ENCODE results near the gene MAP1LC3B2.
"Not testable (repeated sequence)": the region's sequence is repeated elsewhere in the genome, so short reads cannot be mapped to it uniquely, and the experiment has no call there.

Gene MAP1LC3B2

DNA sequence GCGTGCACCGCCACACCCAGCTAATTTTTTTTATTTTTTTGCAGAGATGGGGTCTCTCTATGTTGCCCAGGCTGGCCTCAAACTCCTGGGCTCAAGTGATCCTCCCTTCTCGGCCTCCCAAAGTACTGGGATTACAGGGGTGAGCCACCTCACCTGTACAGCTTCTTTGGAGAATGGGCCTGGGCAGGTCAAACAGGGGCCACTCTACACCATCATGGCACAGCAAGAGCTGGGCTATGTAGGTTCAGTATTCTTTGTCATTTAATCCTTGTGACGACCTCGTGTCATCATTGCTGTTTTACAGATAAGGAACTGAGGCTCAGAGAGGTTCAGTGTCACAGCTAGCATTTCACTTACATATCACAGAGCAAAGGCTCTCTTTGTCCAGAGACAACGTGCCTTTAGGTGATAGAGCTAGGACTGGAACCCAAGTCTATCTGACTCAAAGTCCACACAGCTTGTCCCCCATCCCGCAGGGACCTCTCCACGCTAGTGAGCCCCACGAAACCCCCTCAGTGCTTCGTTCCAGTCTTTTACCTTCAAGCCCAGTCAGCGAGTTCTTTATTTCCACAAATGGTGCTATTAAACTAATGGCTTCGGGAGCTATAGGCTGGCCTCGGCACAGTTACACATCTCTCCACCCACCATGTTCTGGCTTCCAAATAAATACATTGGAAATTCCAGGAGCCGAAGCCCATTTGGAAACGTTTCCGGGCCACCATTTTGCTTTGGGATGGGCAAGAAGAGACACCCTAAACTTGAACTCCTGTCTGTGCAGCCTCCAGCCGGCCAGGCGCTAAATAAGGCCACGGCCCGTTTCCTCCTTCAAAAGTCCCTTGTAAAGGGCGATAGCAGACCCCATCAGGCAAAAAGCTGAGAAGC is 660 bp upstream of the MAP1LC3B2 start:
- DNase-seq (ENCODE audit: low read depth, low spot score) = no peak

DNA sequence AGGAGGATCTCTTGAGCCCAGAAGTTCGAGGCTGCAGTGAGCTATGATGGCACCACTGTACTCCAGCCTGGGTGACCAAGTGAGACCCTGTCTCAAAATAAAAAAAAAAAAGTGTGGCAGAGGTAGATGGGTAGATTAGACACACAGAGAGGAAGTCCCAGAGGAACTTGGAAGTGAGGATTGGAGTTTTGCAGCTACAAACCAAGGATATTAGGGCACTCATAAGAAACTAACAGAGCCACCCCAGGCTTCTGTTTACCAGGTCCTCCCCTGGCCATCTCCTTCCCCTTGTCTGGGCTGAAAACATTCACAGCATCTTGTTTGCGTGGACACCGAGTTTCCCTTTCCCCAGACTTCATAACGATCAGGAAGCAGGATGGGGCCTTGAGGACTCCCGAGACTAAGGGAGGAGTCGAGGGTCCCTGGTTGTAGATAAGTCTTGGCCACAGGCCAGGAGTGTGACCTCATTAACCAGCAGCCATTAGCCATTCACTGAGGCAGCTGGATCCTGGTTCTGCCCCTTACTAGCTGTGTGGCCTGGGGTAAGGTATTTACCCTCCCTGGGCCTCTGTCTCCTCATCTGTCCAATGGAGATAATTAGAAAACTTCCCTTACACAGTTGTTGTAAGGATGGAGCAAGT is 2.1 kb downstream of the MAP1LC3B2 start:
- DNase-seq (ENCODE audit: low read depth, low spot score) = no peak

DNA sequence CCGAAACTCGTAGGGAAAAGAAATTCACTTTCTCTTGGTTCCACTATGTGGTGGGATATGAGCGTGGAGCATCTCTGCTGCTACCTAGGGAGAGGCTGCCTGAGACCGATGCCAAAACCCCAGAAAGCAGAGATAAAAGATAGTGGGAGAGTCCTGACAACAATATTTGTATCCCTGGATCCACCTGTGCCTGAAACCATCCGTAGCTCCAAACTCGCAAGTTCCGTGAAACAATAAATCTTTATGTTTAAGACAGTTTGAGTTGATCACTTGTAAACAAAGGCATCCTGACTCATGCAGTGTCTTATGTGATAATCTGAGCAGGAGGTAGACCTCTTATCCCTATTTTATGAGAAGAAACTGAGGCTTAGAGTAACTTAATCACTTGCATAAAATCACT is 2.9 kb downstream of the MAP1LC3B2 start:
- DNase-seq (ENCODE audit: low read depth, low spot score) = no peak

DNA sequence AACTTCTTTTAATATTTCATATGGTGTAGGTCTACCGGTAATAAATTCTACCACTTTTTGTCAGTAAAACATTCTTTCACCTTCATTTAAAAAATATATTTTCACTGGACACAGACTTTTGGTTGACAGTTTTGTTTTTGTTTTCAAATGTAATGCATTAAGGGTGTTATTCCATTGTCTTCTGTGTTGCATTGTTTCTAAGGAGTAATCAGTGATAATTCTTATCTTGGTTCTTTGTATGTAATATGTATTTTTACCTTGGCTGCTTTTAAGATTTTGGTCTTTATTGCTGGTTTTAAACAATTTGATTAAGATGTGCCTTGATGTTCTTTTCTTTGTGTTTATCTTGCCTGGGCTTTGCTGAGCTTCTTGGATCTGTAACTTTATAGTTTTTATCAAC is 4.1 kb downstream of the MAP1LC3B2 start:
- no peak for DNase-seq (ENCODE audit: low read depth, low spot score)

DNA sequence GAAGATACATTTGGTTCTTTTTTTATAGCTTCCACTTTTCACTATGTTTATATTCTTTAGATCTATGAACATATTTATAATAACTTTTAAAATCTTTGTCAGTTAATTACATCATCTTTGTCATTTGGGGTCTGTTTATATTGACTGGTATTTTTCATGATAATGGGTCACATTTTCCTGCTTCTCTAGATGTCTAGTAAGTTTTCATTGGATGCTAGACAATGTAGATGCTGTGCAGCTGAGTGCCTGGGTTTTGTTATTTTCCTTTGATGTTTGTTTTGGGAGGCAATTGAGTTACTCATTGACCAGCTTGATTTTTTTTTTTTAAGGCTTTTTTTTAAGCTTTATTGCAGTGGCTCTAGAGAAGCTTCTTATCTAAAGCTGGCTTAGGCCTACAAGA is 4.9 kb downstream of the MAP1LC3B2 start:
- DNase-seq (ENCODE audit: low read depth, low spot score) = no peak

DNA sequence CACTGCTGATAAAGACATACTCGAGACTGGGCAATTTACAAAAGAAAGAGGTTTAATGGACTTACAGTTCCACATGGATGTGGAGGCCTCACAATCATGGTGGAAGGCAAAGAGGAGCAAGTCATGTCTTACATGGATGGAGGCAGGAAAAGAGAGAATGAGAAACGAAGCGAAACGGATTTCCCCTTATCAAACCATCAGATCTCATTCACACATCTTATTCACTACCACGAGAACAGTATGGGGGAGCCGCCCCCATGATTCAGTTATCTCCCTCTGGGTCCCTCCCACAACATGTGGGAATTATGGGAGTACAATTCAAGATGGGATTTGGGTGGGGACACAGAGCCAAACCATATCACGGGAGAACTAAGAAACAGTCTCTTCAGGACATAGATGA is 6.0 kb downstream of the MAP1LC3B2 start:
- not testable (repeated sequence) for DNase-seq (ENCODE audit: low read depth, low spot score)

DNA sequence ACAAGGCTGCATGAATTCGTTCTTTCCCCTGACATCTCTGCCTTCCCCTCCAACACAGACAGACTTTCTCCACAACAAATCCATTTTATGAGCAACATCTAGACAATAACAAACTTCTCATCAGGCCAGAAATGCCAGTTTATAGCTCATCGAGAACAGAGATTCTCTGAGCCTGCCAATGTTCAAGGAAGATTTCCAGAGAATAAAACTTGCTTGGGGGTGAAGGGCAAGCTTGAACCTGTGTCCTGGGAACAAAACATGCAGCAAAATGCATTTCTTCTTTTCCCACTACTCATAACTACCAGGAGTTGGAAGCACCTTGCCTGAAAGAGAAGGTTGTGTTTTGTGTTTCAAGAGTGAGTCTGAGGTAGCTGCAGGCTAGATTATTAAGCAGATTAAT is 6.8 kb downstream of the MAP1LC3B2 start:
- no peak for DNase-seq (ENCODE audit: low read depth, low spot score)

DNA sequence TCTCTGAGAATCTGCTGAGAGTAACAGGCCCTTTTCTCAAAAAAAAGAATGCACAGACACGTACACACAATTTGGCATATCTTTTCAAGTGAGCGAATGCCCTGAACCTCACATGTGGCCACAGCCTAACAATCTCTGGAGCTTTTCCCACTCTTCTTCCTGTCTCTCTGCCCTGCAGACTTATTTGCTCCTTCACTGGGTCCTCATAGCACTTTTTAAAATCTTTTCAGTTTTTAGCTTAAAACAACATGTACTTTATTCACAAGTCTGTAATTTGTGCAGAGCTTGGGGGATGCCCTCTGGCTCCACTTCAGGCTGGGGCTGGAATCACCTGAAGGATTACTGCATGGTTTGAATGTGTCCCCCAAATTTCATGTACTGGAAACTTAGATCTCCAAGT is 9.0 kb downstream of the MAP1LC3B2 start:
- no peak for DNase-seq (ENCODE audit: low read depth, low spot score)

DNA sequence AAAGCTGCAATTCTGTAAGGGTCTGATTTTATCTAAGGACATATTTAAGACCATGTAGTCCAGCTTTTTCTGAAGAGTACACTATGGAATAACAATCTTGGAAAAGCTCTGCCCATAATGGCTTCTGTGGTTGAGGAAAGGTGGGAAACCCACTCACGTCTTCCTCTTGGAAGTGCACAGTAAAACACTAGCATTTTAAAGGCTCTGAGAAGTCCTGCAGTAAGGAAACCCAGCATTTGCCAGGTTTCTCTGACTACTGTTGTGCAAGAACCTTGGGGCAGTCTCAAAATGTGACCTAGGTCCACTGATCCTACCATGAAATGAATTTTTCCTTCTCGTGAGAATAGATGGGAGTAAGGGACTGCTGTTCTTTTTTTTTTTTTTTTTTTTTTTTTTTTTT is 11.9 kb downstream of the MAP1LC3B2 start:
- no peak for DNase-seq (ENCODE audit: low read depth, low spot score)

DNA sequence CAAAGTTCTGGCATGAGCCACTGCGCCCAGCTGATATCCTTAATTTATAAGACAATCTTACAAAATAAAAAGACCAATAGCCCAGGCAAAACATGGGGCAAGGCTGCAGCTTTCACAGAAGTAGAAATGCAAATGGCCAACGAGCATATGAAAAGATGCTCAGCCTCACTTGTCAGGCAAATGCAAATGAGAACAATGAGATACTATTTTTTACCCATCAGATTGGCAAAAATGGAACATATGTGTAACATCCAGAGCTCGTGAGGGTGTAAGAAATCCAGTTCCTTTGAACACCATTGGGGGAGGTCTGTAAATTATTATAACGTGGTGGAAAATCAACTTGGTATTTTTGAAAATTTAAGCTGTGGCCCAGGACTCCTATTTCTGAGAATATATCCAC is 14.6 kb downstream of the MAP1LC3B2 start:
- DNase-seq (ENCODE audit: low read depth, low spot score) = no peak

DNA sequence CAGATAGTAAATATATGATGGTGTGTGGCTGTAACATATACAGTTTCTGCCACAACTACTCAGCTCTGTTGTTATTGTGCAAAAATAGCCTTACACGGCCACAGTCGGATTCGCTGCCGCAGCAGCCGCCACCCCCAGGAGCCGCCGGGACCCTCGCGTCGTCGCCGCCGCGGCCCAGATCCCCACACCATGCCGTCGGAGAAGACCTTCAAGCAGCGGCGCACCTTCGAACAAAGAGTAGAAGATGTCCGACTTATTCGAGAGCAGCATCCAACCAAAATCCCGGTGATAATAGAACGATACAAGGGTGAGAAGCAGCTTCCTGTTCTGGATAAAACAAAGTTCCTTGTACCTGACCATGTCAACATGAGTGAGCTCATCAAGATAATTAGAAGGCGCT is 16.6 kb downstream of the MAP1LC3B2 start:
- DNase-seq (ENCODE audit: low read depth, low spot score) = not testable (repeated sequence)

DNA sequence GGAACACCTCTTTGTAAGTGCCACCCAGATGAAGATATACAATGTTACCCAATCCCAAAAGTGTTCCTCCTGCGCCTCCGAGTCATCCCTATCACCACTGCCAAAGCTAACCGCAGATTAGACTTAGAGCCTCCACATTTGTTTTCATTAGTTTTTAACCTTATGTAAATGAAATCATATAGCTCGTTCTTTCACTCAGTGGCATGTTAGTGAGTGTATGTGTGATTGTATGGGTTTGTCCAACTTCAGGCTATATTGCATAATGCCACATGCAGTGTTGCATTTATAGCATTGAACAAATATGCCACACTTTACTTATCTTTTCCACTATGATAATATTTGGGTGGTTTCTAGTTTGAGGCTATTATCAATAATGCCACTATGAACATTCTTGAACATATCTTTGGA is 18.0 kb downstream of the MAP1LC3B2 start:
- DNase-seq (ENCODE audit: low read depth, low spot score) = no peak

DNA sequence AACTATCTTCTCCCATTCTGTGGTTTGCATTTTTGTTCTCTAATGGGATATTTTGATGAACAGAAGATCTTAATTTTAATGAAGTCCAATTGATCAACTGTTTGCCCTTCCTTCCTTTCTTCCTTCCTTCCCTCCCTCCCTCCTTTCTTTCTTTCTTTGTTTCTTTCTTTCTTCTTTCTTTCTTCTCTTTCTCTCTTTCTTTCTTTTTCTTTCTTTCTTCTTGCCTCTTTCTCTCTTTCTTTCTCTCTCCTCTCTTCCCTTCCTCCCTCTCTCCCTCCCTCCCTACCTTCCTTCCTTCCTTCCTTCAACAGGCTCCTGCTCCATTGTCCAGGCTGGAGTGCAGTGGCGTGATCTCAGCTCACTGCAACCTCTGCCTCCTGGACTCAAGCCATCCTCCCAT is 18.9 kb downstream of the MAP1LC3B2 start:
- no peak for DNase-seq (ENCODE audit: low read depth, low spot score)

DNA sequence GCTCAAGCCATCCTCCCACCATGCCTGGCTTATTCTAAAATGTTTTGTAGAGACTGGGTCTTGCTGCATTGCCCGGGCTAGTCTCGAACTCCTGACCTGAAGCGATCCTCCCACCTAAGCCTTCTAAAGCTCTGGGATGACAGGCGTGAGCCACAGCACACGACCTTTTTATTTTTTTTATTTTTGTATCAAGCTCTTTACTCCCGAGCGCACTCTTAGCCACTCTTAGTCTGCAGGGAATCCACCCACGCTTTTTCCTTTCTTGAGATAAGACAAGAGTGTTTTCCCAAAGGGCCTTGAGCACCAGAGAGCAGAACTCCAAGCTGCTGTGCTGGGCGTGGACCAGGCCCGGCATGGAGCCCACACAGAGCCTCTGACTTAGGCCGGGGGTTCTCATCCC is 23.4 kb downstream of the MAP1LC3B2 start:
- DNase-seq (ENCODE audit: low read depth, low spot score) = no peak

DNA sequence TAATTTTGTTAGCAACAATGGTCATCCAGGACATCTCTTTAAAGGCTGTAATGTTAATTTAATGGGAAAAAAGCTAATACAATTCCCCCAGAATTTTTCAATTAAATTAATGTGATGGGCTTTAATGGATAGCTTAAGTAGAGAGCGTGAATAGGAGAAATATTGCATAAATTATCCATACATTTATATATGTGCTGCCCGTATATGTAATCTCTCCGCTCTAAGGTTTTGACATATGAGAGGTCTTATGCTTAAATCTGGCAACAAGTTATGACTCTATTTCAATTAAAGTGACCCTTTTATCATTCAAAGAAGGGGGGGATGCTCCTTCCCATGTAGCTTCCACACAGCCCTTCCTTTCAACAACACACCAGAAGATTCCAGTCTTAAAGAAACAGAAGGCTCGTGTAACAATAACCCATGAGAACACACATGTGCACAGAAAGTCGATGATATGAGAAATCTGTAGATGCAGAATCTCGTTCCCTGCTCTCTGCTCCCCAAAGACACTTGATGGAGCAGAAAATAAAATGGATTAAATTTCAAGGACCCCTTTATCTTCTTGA is 24.0 kb downstream of the MAP1LC3B2 start:
- no peak for DNase-seq (ENCODE audit: low read depth, low spot score)

DNA sequence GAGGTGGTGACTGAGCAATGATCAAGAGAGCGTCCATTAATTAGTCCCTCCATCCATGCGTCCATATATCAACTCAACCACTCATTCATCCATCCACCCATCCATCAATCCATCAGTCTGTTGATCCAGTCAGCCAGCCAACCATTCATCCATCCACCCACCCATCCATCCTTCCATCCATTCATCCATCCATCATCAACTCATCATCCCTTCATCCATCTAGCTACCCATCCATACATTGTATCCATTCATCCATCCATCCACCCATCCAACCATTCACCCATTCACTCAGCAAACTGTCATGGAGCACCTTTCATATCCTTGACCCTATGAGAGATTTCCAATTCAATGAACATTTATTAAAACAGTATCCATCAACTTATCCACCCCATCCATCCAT is 28.1 kb downstream of the MAP1LC3B2 start:
- no peak for DNase-seq (ENCODE audit: low read depth, low spot score)

DNA sequence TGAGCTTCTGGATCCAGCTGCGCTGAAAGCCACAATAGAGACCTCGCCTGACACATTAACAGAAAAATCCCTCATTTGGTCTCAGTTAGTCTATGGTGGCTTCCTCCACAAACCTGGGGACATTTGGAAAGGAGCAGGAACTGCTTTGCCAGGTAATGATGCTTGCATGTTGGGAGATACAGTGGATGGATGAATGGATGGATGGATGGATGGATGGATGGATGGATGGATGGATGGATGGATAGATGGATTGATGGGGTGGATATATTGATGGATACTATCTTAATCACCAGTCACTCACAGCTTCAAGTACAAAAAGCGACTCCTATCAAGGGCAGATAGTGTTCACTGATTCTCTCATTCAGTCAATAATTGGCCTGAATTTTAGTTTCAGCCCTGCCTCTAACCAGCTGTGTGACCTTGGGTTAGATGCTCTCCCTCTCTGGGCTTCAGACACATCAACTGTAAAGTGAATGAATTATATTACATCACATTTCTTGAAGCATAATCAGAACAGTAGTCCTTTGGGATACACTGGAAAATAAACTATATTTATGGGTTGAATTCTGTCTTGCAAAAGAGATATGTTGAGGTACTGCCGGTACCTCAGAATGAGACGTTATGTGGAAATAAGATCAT is 29.3 kb downstream of the MAP1LC3B2 start:
- DNase-seq (ENCODE audit: low read depth, low spot score) = no peak

DNA sequence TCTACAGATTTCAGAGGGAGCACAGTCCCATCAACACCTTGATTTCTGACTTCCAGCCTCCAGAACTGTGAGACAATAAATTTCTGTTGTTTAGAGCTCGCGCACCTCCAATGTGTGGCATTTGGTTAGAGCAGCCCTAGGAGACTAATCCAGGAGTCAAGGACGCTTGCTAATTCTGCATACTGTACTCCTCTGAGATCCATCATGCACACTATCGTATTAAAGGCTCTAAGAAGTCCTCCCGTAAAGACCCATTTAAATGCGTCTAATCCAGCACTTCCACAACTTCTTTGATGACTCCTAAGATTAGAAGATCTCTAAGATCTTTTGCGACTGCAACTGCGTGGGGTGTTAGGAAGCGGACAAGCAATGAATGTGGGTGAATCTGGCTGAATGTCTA is 30.4 kb downstream of the MAP1LC3B2 start:
- no peak for DNase-seq (ENCODE audit: low read depth, low spot score)

DNA sequence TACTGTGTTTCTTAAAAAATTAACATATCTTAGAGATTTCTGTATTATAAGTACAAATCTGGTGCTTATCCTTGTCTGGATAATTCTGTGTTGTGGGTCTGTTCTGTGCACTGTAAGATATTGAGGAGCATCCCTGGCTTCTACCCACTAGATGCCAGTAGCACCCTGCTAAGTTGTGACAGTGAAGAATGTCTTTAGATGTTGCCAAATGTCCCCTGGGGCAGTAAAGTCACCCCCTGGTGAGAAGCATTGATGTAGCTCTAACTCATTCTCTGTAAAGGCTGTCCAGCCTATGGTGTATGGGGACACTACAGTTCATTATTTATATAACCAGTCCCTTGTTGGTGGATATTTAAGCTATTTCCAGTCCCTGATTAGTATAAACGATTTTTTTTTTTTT is 31.4 kb downstream of the MAP1LC3B2 start:
- DNase-seq (ENCODE audit: low read depth, low spot score) = no peak

DNA sequence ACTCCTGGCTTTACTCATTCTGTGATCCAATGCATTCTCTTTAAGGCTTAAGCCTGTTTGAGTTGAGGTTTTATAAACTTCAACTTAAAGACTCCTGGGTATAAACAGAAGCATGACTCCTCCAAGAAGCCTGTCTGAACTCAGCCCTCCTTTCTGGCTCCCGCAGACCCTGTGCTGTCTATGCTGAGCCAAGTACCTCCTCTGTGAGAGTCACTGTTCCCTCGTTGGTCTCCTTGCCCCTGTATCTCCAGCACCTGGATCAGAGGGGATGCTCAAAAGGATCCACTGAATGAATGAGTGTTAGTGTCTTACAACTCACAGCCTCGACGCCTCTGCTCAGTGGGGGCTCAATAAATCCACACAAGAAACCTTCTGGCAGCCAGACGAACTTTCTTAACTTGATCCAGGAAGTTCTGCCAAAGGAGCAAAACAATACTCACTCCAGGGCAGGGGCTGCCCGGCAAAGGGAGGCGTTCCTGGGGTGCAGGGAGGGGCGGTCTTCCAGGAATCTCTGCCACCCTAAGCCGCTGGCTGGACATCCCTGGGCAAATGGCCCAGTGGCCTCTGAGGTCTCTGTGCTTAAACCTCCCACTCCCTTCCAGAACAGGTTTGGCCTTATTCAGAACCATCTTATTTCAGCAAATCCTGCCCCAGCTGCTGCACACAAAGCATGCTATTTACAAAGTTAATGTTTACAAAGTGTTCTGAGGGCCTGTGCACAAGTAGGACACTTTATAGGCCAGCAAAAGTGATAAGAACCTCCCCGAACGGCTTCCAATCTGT is 32.9 kb downstream of the MAP1LC3B2 start:
- no peak for DNase-seq (ENCODE audit: low read depth, low spot score)

DNA sequence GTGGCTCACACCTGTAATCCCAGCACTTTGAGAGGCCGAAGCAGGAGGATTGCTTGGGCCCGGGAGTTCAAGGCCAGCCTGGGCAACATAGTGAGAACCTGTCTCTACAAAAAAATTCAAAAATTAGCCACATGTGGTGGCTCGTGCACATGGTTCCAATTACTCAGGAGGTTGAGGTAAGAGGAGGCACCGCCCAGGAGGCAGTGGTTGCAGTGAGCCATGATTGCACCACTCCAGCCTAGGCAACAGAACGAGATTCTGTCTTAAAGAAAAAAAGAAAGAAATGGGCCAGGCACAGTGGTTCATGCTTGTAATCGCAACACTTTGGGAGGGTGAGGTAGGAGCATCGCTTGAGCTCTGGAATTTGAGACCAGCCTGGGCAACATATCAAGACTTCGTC is 33.5 kb downstream of the MAP1LC3B2 start:
- DNase-seq (ENCODE audit: low read depth, low spot score) = no peak

All from activated CD4-positive, CD25-positive, alpha-beta regulatory T cell treated with anti-CD3 and anti-CD28 coated beads, Interleukin-2, amount 50 U/mL, for 16 hours (primary cell).